ENCODE data around the gene COL23A1.

- TF ChIP-seq CTCF (conservative IDR thresholded peaks at IDR 0.05; ENCODE audit: low read depth in 2 of 2) (no peak), EZH2 (IDR thresholded peaks at IDR 0.05; ENCODE audit: low read depth, unreplicated experiment) (no peak), NANOG (IDR thresholded peaks at IDR 0.05; ENCODE audit: borderline replicate concordance) (no peak), ZNF114 (CRISPR knock-in tag; IDR thresholded peaks at IDR 0.05) (no peak), POLR2AphosphoS5 (IDR thresholded peaks at IDR 0.05; ENCODE audit: low read depth) (no peak), JUNB (IDR thresholded peaks at IDR 0.05; ENCODE audit: unreplicated experiment) (no peak), REST (IDR thresholded peaks at IDR 0.05; ENCODE audit: unreplicated experiment) (no peak), CREB1 (CRISPR knock-in tag; IDR thresholded peaks at IDR 0.05; ENCODE audit: low read depth) (no peak), EZH2phosphoT487 (IDR thresholded peaks at IDR 0.05; ENCODE audit: unreplicated experiment) (no peak), STAT1 (IDR thresholded peaks at IDR 0.05; ENCODE audit: unreplicated experiment) (no peak), ZNF331 (CRISPR knock-in tag; IDR thresholded peaks at IDR 0.05; ENCODE audit: low read depth) (no peak), ETS1 (IDR thresholded peaks at IDR 0.05) (no peak), ZNF462 (CRISPR knock-in tag; IDR thresholded peaks at IDR 0.05) (no peak)
These were observed 252.9 kb downstream of the COL23A1 start for GRCh38 chr5:178337334-178337741.

All from GM23338 (cell line).